H1 (cell line): ENCODE results near the gene ADIPOR2.

Experiments used
- CHD2 ChIP-seq: IDR thresholded peaks from 2 replicates; pipeline ENCODE4 v1.6.1; 2012; ENCODE audit warnings: low read length, improper control_type of control experiment
- EZH2 ChIP-seq: fragments of 200-600 bp; sonication (generic); IDR thresholded peaks from 2 replicates; pipeline ENCODE4 v1.7.1; 2012; ENCODE audit warnings: low read depth, mild to moderate bottlenecking, moderate library complexity, low read length, inconsistent platforms; ENCODE audit not compliant: severe bottlenecking
- GABPA ChIP-seq: IDR thresholded peaks from 2 replicates; pipeline ENCODE4 v1.6.1; 2011; ENCODE audit warnings: mild to moderate bottlenecking, low read length, moderate library complexity, borderline replicate concordance; ENCODE audit not compliant: insufficient read depth
- GTF2F1 ChIP-seq: IDR thresholded peaks from 2 replicates; pipeline ENCODE4 v1.6.1; 2012; ENCODE audit warnings: low read depth, low read length, improper control_type of control experiment, borderline replicate concordance
- NANOG ChIP-seq: IDR thresholded peaks from 2 replicates; pipeline ENCODE4 v1.6.1; 2011; ENCODE audit warnings: low read length, low read depth, mild to moderate bottlenecking, inconsistent platforms; ENCODE audit not compliant: insufficient read depth, poor library complexity, severe bottlenecking
- POLR2A ChIP-seq, 2 experiments: IDR thresholded peaks; 1 replicate in 1 of 2; 2 replicates in 1 of 2; pipeline ENCODE4 v1.6.1; 2011; ENCODE audit warnings: low read depth in 2 of 2, low read length in 2 of 2, mild to moderate bottlenecking in 2 of 2; ENCODE audit errors: control extremely low read depth in 1 of 2
- POLR2AphosphoS5 ChIP-seq: IDR thresholded peaks from 2 replicates; pipeline ENCODE4 v1.6.1; 2011; ENCODE audit warnings: low read depth, low read length
- RAD21 ChIP-seq, 2 experiments: IDR thresholded peaks in 1 of 2; conservative IDR thresholded peaks in 1 of 2; 2 replicates each; pipeline ENCODE4 v1.6.1; 2011; ENCODE audit warnings: low read depth in 2 of 2, low read length in 2 of 2, improper control_type of control experiment in 1 of 2, inconsistent platforms in 1 of 2, mild to moderate bottlenecking in 1 of 2, moderate library complexity in 1 of 2
- SIN3A ChIP-seq, 2 experiments: IDR thresholded peaks in 1 of 2; conservative IDR thresholded peaks in 1 of 2; 2 replicates each; pipeline ENCODE4 v1.6.1; 2011 to 2012; ENCODE audit warnings: low read length in 2 of 2, improper control_type of control experiment in 1 of 2, low read depth in 1 of 2, mild to moderate bottlenecking in 1 of 2
- SP1 ChIP-seq: IDR thresholded peaks from 2 replicates; pipeline ENCODE4 v1.6.1; 2011; ENCODE audit warnings: low read depth, low read length
- TAF1 ChIP-seq: IDR thresholded peaks from 2 replicates; pipeline ENCODE4 v1.6.1; 2011; ENCODE audit warnings: mild to moderate bottlenecking, low read depth, low read length
- TF ChIP-seq, protein P1 (sequence below), 3 experiments: IDR thresholded peaks; 1 replicate in 2 of 3; 2 replicates in 1 of 3; pipeline versions ENCODE4 v1.5.1 to v1.6.1; 2011; ENCODE audit warnings: low read length in 3 of 3, mild to moderate bottlenecking in 3 of 3, inconsistent platforms in 2 of 3, low read depth in 1 of 3, moderate library complexity in 1 of 3; ENCODE audit not compliant: insufficient read depth in 1 of 3; ENCODE audit errors: control extremely low read depth in 1 of 3
- TF ChIP-seq, protein P2 (sequence below): IDR thresholded peaks from 2 replicates; pipeline ENCODE4 v1.6.1; 2011; ENCODE audit warnings: low read length, improper control_type of control experiment
- TF ChIP-seq, protein P3 (sequence below): IDR thresholded peaks from 2 replicates; pipeline ENCODE4 v1.6.1; 2012; ENCODE audit warnings: low read length, inconsistent platforms

DNA sequence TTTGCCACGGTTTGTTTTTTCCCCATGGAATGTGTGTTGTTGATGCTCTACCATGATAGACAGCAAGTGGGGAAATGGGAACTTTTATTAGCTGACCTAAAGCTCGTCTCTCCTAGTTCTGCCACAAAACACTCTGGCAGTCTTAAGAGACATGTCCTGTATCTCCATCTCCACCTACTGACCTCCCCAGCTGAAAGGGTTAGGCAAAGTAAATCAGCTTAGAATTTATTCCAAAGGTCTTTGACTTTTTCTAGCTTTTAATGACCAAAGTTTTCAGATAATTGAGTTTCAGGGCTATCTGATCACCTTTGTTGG, 9.4 kb upstream of the ADIPOR2 start:
- TF ChIP-seq POLR2AphosphoS5 (no peak), CHD2 (no peak), EZH2 (no peak), GTF2F1 (no peak), POLR2A (IDR thresholded peaks at IDR 0.05; ENCODE audit: control extremely low read depth in 1 of 2, low read depth in 2 of 2, low read length in 2 of 2) (no peak), SIN3A (conservative IDR thresholded peaks at IDR 0.05 in 1 of 2, IDR thresholded peaks at IDR 0.05 in 1 of 2; ENCODE audit: low read depth in 1 of 2, low read length in 2 of 2) (no peak), RAD21 (IDR thresholded peaks at IDR 0.05 in 1 of 2, conservative IDR thresholded peaks at IDR 0.05 in 1 of 2; ENCODE audit: low read depth in 2 of 2, low read length in 2 of 2) (no peak), TAF1 (no peak), NANOG (no peak), SP1 (no peak), GABPA (no peak)
- TF ChIP-seq, protein P1, sequence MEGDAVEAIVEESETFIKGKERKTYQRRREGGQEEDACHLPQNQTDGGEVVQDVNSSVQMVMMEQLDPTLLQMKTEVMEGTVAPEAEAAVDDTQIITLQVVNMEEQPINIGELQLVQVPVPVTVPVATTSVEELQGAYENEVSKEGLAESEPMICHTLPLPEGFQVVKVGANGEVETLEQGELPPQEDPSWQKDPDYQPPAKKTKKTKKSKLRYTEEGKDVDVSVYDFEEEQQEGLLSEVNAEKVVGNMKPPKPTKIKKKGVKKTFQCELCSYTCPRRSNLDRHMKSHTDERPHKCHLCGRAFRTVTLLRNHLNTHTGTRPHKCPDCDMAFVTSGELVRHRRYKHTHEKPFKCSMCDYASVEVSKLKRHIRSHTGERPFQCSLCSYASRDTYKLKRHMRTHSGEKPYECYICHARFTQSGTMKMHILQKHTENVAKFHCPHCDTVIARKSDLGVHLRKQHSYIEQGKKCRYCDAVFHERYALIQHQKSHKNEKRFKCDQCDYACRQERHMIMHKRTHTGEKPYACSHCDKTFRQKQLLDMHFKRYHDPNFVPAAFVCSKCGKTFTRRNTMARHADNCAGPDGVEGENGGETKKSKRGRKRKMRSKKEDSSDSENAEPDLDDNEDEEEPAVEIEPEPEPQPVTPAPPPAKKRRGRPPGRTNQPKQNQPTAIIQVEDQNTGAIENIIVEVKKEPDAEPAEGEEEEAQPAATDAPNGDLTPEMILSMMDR (IDR thresholded peaks at IDR 0.05; ENCODE audit: control extremely low read depth in 1 of 3, insufficient read depth in 1 of 3, low read depth in 1 of 3, low read length in 3 of 3) = no peak
- TF ChIP-seq, protein P2, sequence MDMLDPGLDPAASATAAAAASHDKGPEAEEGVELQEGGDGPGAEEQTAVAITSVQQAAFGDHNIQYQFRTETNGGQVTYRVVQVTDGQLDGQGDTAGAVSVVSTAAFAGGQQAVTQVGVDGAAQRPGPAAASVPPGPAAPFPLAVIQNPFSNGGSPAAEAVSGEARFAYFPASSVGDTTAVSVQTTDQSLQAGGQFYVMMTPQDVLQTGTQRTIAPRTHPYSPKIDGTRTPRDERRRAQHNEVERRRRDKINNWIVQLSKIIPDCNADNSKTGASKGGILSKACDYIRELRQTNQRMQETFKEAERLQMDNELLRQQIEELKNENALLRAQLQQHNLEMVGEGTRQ = no peak
- TF ChIP-seq, protein P3, sequence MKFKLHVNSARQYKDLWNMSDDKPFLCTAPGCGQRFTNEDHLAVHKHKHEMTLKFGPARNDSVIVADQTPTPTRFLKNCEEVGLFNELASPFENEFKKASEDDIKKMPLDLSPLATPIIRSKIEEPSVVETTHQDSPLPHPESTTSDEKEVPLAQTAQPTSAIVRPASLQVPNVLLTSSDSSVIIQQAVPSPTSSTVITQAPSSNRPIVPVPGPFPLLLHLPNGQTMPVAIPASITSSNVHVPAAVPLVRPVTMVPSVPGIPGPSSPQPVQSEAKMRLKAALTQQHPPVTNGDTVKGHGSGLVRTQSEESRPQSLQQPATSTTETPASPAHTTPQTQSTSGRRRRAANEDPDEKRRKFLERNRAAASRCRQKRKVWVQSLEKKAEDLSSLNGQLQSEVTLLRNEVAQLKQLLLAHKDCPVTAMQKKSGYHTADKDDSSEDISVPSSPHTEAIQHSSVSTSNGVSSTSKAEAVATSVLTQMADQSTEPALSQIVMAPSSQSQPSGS = no peak
